HepG2 (cell line): Measurements from ENCODE around the gene MX2. TPM values are rescaled to one million over a fixed set of nuclear protein-coding genes. Genes with fewer than 3 reads are reported as not detected.

ENCODE experiments used
- ERF ChIP-seq: IDR thresholded peaks from 2 replicates; pipeline ENCODE4 v1.6.1; 2018; ENCODE audit warnings: missing biosample characterization, missing genetic modification reagents
- GRHL1 ChIP-seq: sonication (generic); formaldehyde crosslinking; conservative IDR thresholded peaks from 2 replicates; pipeline ENCODE4 v1.8.0; 2022; ENCODE audit warnings: missing genetic modification reagents
- HNRNPLL ChIP-seq: fragments of 200-400 bp; formaldehyde crosslinking; IDR thresholded peaks from 2 replicates; pipeline ENCODE4 v1.6.1; 2017; ENCODE audit warnings: mild to moderate bottlenecking, low read depth, low read length; ENCODE audit not compliant: poor library complexity, severe bottlenecking
- PATZ1 ChIP-seq: sonication (generic); formaldehyde crosslinking; IDR thresholded peaks from 2 replicates; pipeline ENCODE4 v1.4.0; 2020; ENCODE audit warnings: missing genetic modification reagents
- REPIN1 ChIP-seq: sonication (generic); formaldehyde crosslinking; IDR thresholded peaks from 2 replicates; pipeline ENCODE4 v1.8.0; 2022; ENCODE audit warnings: missing genetic modification reagents, low read depth, mild to moderate bottlenecking, borderline replicate concordance
- TFE3 ChIP-seq: IDR thresholded peaks from 2 replicates; pipeline ENCODE4 v1.6.1; 2016
- UBTF ChIP-seq: sonication (generic); formaldehyde crosslinking; IDR thresholded peaks from 2 replicates; pipeline ENCODE4 v1.4.0; 2020; ENCODE audit warnings: mild to moderate bottlenecking, missing genetic modification reagents
- ZBTB14 ChIP-seq: sonication (generic); formaldehyde crosslinking; IDR thresholded peaks from 2 replicates; pipeline ENCODE4 v1.4.0; 2020; ENCODE audit warnings: missing genetic modification reagents
- ZNF280B ChIP-seq: sonication (generic); formaldehyde crosslinking; IDR thresholded peaks from 2 replicates; pipeline ENCODE4 v1.5.0; 2020; ENCODE audit warnings: missing genetic modification reagents, mild to moderate bottlenecking, borderline replicate concordance
- ZNF281 ChIP-seq: sonication (generic); formaldehyde crosslinking; IDR thresholded peaks from 2 replicates; pipeline ENCODE4 v1.4.0; 2020; ENCODE audit warnings: missing genetic modification reagents, borderline replicate concordance
- ZNF629 ChIP-seq: sonication (generic); formaldehyde crosslinking; conservative IDR thresholded peaks from 2 replicates; pipeline ENCODE4 v1.5.0; 2020; ENCODE audit warnings: missing genetic modification reagents
- ZSCAN29 ChIP-seq: sonication (generic); formaldehyde crosslinking; conservative IDR thresholded peaks from 2 replicates; pipeline ENCODE4 v1.4.0; 2020; ENCODE audit warnings: mild to moderate bottlenecking, missing genetic modification reagents
- polyA plus RNA-seq, 8 experiments: library from polyadenylated mRNA; depleted of rRNA in 3 of 8; stranded (reverse) in 7 of 8; unstranded in 1 of 8; fragments of >200 nt; fragmentation: Illumina TruSeq in 4 of 8; extraction: Trizol in 4 of 8; gene quantifications; 2 replicates each; pipeline versions ENCODE4 v1.2.1 to v1.2.3, GENCODE V29; 2011 to 2016; ENCODE audit warnings: low read depth in 4 of 8, missing spikeins in 1 of 8, mixed read lengths in 1 of 8; ENCODE audit not compliant: insufficient read depth in 1 of 8
- total RNA-seq, 5 experiments: library from RNA; depleted of rRNA; stranded (reverse); fragments of >200 nt; fragmentation: Illumina TruSeq; extraction: Trizol; gene quantifications; 2 replicates each; pipeline ENCODE4 v1.2.3, GENCODE V29; 2016; ENCODE audit warnings: low read depth in 1 of 5

MX2 gene
- total and polyA plus RNA-seq, 2 of the 13 experiments (the other 11 are each of a cell fraction or from before 2014, with no cell fraction given) = 24.0 to 35.7 TPM

GRCh38 chr21:41419921-41420862, 58.4 kb downstream of the MX2 start (continued):
- TF ChIP-seq ZNF281 (CRISPR knock-in tag) (peak; percentile 77; the same call in 1 of the 2 replicates), GRHL1 (CRISPR knock-in tag) (no peak), PATZ1 (CRISPR knock-in tag) (peak; percentile 49), ZSCAN29 (peak; percentile 97), UBTF (CRISPR knock-in tag) (peak; percentile 73), HNRNPLL (peak; percentile 10), REPIN1 (CRISPR knock-in tag) (no peak), ERF (CRISPR knock-in tag) (no peak), TFE3 (CRISPR knock-in tag) (no peak), ZNF629 (CRISPR knock-in tag) (0 out of 2 replicates have a peak, but pooled peaks have one; percentile 23), ZBTB14 (peak; percentile 23; the same call in 1 of the 2 replicates), ZNF280B (no peak)
